AG08395 (cell line): ENCODE data around the gene FAM156B.
"Not testable (repeated sequence)": the region's sequence is repeated elsewhere in the genome, so short reads cannot be mapped to it uniquely, and the experiment has no call there.

Experiments used
- DNase-seq: peaks from one replicate; pipeline ENCODE4 v3.0.0; 2012; ENCODE audit warnings: mixed read lengths, low spot score

Gene FAM156B

GRCh38 chrX:52930214-52930613, 33.1 kb downstream of the FAM156B start:
- not testable (repeated sequence) for DNase-seq

DNA sequence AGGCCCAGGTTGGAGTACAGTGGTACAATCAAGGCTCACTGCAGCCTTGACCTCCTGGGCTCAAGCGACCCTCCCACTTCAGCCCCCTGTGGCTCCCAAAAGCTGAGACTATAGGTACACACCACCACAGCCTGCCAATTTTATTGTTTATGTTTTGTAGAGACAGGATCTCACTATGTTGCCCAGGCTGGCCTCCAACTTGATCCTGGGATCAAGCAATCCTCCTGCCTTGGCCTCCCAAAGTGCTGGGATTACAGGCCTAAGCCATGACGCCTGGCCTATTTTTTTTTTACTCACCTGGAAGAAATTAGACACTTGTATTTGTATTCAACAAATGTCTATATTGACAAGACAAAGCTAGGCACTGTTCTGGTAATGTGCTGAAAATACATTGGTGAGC, 36.1 kb downstream of the FAM156B start:
- DNase-seq: no peak

- peak; percentile 1 for DNase-seq
These were observed 37.0 kb downstream of the FAM156B start for GRCh38 chrX:52933976-52934703.

GRCh38 chrX:52934704-52935469, 37.8 kb downstream of the FAM156B start:
- DNase-seq: peak; percentile 96

- not testable (repeated sequence) for DNase-seq
These were observed 38.3 kb downstream of the FAM156B start for GRCh38 chrX:52935470-52935784.

DNA sequence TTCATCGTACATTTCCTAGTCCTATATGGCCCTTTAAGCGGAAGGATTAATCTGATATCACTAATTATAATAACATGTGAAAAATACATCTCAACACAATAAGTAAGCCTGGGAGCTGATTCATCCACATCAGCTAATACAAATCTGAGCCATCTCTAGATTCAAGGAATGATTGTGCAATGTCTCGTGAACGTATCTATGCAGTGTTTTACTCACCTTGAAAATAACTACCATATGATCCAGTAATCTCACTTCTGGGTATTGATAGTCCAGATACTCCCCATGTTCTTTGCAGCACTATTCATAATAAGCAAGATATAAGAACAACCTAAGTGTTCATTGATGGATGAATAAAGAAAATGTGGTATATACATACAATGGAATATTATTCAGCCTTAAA, 43.6 kb downstream of the FAM156B start:
- not testable (repeated sequence) for DNase-seq

DNA sequence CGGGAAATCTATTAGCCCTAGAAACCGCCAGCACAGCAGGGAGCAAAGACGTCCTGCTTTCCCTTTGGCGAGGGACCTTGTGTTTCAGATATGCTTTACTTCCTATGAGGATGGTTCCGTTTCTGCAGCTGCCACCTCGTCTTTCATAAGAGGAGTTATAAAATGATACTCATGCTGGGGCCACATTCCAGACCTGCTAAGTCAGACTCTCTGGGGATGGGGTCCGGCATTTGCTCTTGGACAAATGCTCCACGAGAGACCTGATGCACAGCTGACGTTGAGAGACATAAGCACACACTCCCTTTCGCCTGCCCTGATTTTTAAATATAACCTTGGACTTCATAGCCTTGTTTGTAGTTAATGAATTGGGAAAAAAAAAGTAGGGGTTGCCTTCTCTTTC, 44.6 kb downstream of the FAM156B start:
- DNase-seq: not testable (repeated sequence)

- DNase-seq: not testable (repeated sequence)
These were observed 48.8 kb downstream of the FAM156B start for GRCh38 chrX:52945838-52946494.

DNA sequence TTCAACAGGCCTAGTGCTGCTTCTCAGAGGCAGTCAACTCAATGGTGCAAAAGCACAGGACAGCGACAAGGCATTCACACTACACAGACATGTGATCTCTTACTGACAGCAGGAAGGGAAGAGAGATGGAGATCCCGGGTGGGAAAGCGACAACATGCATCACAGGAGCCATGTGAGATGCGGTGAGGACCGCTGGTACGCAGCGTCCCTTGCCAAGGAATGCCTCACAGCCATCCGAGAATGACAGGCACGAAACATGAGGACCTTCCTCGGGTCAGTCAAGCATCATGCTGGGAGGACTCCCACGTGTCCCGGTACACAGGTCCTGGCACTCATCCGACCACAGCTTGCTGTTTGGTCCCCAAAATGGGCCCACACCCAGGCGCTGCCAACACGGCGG, 50.4 kb downstream of the FAM156B start:
- not testable (repeated sequence) for DNase-seq

DNA sequence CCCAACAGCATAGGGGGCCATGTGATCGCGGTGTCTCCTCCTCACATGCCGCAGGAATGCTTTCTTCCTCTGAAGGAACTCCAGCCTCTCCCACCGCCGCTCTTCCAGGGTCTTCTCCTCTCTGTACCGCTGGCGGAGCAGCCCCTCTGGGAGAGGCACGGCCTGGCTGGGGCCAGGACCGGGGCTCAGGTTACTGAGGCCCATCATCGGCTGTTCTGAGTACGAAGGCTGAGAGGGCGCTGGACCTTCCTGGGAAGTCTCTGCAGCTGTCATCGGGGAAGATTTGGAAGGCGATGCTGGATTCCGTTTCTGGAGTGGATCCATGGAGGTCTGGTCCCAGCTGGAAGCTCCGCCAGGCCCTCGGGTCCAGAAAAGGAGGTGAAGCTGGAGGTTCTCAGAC, 51.1 kb downstream of the FAM156B start:
- DNase-seq: not testable (repeated sequence)

DNA sequence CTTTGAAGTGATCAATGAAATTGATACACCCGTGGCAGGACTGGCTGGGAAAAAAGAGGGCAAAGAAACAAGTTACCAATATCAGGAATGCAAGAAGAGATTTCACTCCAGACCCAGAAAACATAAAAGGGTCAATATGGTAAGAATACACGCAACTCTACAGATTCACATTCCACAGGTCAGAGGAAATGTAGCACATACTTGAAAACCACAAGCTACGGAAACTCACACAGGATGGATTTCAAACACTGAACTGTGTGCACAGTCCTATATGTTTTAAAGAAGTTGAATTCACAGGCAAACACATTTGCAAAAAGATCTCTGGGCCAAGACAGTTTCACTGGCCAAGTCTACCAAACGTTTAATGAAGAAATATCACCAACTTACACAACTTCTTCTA, 52.2 kb downstream of the FAM156B start:
- not testable (repeated sequence) for DNase-seq

- DNase-seq: not testable (repeated sequence)
These were observed 52.8 kb downstream of the FAM156B start for GRCh38 chrX:52949884-52950283.
